Measurements from ENCODE around the gene GATA6.

GATA6 gene

DNA sequence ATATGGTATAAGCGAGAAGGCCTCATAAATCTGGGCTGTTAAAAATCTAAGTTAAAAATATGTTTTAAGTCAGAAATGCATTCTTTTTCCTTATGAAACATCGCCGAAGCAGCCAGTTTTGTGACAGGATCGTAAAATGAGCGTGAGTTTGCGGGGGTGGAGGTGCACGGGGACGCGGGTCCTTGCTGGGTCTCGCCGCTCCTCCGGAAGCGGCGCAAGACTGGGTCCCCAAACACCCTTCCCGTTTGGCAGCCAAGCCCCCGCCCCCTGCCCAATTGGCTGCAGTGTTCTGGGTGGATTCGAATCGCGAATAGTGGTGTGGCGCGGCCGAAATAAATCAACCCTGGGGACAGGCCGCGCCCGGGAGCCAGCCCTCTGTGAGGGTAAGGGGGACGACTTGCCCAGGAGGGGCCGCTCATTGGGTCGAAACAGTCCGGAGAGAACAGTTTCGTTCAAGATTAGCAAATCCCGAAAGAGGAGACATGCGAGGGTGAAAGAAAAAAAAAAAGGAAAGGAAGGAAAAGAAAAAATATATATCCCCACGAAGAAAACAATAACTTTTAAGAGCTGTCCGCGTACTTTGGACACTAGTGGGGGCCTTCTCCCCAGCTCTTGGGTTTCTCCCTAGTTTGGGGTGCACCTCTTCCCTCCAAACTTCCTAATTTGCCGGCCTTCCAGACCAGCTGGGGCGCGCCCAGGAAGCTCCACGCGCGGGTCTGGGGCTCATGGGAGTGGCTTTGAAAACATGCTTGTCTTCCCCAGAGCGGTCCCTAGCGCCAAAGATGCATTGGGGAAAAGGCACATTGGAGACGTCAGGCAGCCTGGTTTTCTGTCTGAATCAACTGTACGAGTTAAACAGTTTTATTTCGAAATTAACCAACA is 3.1 kb upstream of the GATA6 start:
- DNase-seq (ENCODE audit: low read depth in 2 of 2), result no peak

GRCh38 chr18:22167091-22167470 is 2.3 kb upstream of the GATA6 start:
- DNase-seq (ENCODE audit: low read depth in 2 of 2), result no peak

GRCh38 chr18:22167471-22168241 is 1.7 kb upstream of the GATA6 start:
- DNase-seq (ENCODE audit: low read depth in 2 of 2), result no peak

- no peak for DNase-seq (ENCODE audit: low read depth in 2 of 2)
These were observed 948 bp upstream of the GATA6 start for GRCh38 chr18:22168360-22168921.

DNA sequence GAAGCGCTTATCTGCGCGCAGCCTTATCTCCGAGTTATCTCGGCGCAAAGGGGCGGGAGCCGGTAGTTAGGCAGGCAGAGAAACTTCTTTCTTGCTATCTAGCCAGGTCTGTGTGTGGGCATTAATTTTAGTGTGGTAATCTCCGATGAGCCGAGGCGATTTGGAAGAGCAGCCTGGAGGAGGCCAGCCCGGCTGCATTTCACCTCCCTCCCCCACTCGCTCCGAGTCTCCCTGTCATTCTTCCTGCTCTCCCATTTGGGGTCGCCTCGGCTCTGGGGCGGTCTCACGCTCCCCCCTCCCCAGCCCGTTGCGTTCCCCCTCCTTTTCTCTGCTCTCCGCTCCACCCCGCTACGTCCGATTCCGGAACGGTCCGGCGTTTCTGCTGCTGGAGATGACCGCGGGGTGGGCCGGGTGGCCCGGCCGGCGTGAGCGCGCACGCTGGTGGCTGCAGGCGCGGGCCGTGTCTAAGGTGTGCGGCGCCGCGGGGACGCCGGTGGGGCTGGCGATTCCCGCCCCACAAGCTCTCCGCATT is 566 bp downstream of the GATA6 start:
- no peak for DNase-seq (ENCODE audit: low read depth in 2 of 2)

DNA sequence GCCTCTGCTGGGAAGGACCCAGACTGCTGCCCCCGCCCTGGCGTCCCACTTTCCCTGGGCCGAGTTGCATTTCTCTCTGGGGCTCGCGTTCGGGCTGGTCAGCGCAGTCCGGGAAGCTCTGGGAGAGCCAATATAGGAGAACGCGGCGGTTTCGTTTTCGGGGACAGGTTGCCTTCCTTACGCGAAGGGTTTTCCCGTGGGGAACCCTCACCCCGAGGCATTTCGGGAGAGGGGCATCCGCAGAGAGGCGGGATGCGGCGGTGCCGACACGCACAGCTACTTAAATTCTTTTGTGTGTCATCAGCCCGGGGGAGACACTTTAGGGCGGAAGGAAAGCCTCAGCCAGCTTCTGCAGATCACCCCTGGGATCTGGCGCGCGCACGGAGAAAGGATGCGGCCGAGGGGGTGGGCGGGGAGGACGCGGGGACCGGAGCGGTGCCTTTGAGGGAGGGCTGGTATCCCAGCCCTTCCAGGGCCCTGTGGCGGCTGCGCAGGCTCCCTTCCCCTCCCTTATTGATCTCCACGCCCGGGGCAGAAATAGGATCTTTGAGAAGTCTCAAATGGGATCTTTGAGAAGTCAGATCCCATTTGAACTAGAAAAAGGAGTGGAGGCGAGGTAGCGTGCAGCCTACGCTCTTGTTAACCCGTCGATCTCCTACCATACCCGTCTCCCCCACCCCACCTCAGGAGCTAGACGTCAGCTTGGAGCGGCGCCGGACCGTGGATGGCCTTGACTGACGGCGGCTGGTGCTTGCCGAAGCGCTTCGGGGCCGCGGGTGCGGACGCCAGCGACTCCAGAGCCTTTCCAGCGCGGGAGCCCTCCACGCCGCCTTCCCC is 1.2 kb downstream of the GATA6 start:
- no peak for DNase-seq (ENCODE audit: low read depth in 2 of 2)

GRCh38 chr18:22171258-22172119 is 2.1 kb downstream of the GATA6 start:
- no peak for DNase-seq (ENCODE audit: low read depth in 2 of 2)

- no peak for DNase-seq (ENCODE audit: low read depth in 2 of 2)
These were observed 2.8 kb downstream of the GATA6 start for GRCh38 chr18:22172120-22172582.

GRCh38 chr18:22172594-22173049 is 3.2 kb downstream of the GATA6 start:
- no peak for DNase-seq (ENCODE audit: low read depth in 2 of 2)

DNA sequence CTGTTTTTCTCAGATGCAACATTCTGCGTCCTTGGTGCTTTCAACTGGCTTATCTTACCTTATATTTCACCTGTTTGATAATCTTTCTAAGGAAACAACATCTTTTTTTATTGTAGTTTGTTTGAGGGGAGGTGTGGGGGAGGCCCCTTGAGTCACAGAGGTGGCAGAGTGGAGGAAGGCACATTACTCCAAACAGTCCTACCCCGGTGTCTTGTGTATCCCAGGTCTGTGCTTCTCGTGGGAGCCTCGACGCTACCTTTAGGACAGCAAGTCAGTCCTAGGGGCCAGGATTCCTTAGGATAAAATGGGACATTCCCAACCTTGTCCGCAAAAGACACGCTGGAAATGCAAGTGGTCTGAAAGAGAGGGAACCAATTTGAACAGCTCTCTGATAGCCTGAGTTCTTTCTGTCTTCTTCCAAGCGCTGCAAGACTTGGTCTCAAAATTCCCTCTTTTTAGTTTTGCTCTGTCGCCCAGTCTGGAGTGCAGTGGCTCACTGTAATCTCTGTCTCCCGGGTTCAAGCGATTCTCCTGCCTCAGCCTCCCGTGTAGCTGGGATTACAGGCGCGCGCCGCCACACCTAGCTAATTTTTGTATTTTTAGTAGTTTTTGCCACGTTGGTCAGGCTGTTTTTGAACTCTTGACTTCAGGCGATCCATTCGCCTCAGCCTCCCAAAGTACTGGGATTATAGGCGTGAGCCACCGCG is 4.0 kb downstream of the GATA6 start:
- no peak for DNase-seq (ENCODE audit: low read depth in 2 of 2)

DNA sequence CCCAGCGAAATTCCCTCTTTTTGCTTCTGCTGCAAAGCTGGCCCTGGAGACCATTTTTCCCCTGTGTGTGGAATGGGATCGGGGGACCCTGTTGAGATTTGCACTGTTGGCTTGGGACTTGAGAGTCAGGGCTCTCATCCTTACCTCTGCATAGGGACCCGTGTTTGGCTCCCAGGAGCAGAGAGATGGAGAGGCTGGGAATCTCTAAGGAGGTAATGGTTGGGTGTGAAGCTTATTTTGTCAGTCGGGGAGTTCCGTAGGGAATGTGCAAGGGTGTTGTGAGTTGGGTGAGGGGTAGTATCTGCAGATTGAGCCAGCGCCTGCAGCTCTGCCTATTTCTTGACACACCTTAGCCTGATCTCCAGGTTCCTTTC is 4.5 kb downstream of the GATA6 start:
- no peak for DNase-seq (ENCODE audit: low read depth in 2 of 2)

GRCh38 chr18:22174341-22175145 is 5.2 kb downstream of the GATA6 start:
- no peak for DNase-seq (ENCODE audit: low read depth in 2 of 2)

DNA sequence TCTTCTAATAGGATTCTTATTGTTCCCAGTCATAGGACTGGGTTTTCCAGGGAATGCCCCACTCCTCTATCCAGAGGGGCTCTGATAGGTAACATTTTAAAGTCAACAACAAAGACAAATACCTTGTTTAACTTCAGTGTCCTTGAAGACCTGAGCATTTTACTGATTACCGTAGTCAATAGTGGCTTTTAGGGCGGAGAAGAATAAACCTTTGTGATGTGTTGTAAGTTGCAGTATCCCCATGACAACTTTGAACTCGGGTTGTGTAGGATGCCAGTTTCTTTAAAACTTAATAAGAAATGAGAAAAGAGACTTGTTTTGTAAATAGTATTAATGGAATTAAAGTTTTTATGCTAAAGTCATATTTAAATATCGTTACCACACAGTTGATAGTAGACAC is 6.0 kb downstream of the GATA6 start:
- DNase-seq (ENCODE audit: low read depth in 2 of 2), result no peak

GRCh38 chr18:22176420-22177326 is 7.3 kb downstream of the GATA6 start:
- no peak for DNase-seq (ENCODE audit: low read depth in 2 of 2)

GRCh38 chr18:22177327-22177871 is 8.0 kb downstream of the GATA6 start:
- DNase-seq (ENCODE audit: low read depth in 2 of 2), result no peak

DNA sequence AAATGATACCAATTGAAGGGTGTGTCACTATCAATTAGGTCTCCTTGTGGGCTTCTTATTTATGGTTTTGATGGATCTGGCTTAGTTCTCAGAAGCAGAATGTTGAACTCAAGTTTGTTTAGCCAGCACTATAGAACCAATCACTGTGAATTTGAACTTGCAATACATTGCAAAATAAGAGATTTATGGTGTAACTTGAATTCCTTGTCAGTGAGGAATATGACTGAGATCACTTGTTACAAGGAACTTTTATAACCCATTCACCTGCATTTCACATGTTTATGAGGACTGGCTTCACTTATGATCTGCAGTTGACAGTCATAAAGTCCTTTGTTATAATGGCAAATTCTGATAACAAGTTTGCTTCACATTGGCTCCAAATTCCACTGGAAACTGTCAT is 9.8 kb downstream of the GATA6 start:
- no peak for DNase-seq (ENCODE audit: low read depth in 2 of 2)

DNA sequence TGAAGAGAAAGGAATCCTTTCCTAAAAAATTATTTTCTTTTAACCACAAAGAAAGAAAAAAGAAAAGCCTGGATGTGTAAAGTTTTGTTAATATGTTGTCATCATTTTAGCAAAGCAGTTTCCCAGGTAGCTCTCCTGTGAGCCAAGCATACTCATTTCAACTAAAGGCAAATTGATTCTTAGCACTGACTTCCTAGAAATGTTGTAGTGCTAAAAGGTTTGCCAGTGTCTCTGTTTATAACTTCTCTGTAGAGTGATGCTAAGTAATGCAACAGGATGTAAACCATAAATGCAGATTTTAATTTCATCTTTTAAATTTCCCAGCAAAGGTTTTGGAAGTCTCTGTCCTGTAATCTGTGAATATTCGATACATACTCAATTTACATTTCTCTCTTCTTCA is 10.2 kb downstream of the GATA6 start:
- DNase-seq (ENCODE audit: low read depth in 2 of 2), result no peak

DNA sequence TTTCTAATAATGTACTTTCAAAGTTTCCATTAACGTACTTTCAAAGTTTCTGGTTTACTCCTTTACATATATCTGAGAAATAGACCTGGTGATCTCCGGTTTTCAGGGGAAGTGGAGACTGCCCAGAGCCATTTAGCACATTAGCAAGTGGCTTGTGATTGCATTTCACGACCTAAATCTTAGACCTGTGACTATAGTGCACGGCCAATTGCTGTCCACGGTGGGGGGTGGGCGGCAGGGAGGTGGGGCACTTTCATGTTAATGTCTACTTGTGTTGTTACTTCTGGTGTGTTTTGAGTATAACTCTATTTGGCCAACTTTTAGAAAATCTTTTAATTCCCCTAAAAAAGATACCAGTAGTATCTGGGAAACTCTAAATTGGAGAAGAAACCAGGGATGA is 11.3 kb downstream of the GATA6 start:
- DNase-seq (ENCODE audit: low read depth in 2 of 2), result no peak
